Gastroesophageal sphincter (tissue), 4 donors: ENCODE measurements around the gene TBC1D5. TPM values are rescaled to one million over a fixed set of nuclear protein-coding genes. Genes with fewer than 3 reads are reported as not detected.

Experiments used
- ATAC-seq: fragments of 150-250 bp; one replicate; pipeline ENCODE4 v1.9.1; 2016; ENCODE audit warnings: mild to moderate bottlenecking, moderate library complexity
- H3K27ac ChIP-seq, 4 donors: fragments of 200-600 bp; sonication (generic) in 3 of 4; 1 replicate in 3 of 4; 2 replicates in 1 of 4; pipeline ENCODE4 v1.5.1; 2016 to 2019
- H3K27me3 ChIP-seq: fragments of 200-600 bp; sonication (generic); one replicate; pipeline ENCODE4 v1.5.1; 2019
- H3K36me3 ChIP-seq, 2 donors: fragments of 200-600 bp; sonication (generic); one replicate each; pipeline ENCODE4 v1.5.1; 2019; ENCODE audit warnings: control low read depth in 1 of 2
- H3K4me1 ChIP-seq, 3 donors: fragments of 200-600 bp; sonication (generic); 1 replicate in 2 of 3; 2 replicates in 1 of 3; pipeline ENCODE4 v1.5.1; 2016 to 2019; ENCODE audit warnings: control low read depth in 2 of 3
- H3K4me3 ChIP-seq, 2 donors: fragments of 200-600 bp; sonication (generic); one replicate each; pipeline ENCODE4 v1.5.1; 2019; ENCODE audit warnings: mild to moderate bottlenecking in 1 of 2, moderate library complexity in 1 of 2
- H3K9me3 ChIP-seq, 3 donors: fragments of 200-600 bp; sonication (generic); one replicate each; pipeline ENCODE4 v1.5.1; 2017 to 2019; ENCODE audit warnings: control low read depth in 2 of 3
- EP300 ChIP-seq: sonication (generic); formaldehyde crosslinking; IDR thresholded peaks from one replicate; pipeline ENCODE4 v1.6.1; 2017; ENCODE audit warnings: antibody characterized with exemption, mild to moderate bottlenecking
- POLR2A ChIP-seq, 2 donors: fragments of 450-650 bp; IDR thresholded peaks; one replicate each; pipeline ENCODE4 v1.6.1; 2017; ENCODE audit warnings: antibody characterized with exemption in 2 of 2, mild to moderate bottlenecking in 2 of 2, moderate library complexity in 1 of 2
- POLR2AphosphoS5 ChIP-seq: sonication (generic); formaldehyde crosslinking; IDR thresholded peaks from one replicate; pipeline ENCODE4 v1.6.1; 2017; ENCODE audit warnings: antibody characterized with exemption
- WGBS, 2 donors: methylation state at CpG; one replicate each; pipeline ENCODE4 v1.1.5; 2018; ENCODE audit warnings: low coverage in 1 of 2; 5-methylcytosine and 5-hydroxymethylcytosine counted together
- total RNA-seq, 4 donors: library from RNA; depleted of rRNA; stranded (reverse); fragments of >200 nt; gene quantifications; one replicate each; pipeline ENCODE4 v1.1.0, GENCODE V29; 2016
- TF ChIP-seq, protein P1 (sequence below), 4 experiments: fragments of 200-600 bp in 2 of 4; fragments of 450-650 bp in 2 of 4; sonication (generic) in 1 of 4; IDR thresholded peaks; one replicate each; pipeline ENCODE4 v1.5.1; 2017 to 2019; ENCODE audit warnings: antibody characterized with exemption in 4 of 4, mild to moderate bottlenecking in 2 of 4, moderate library complexity in 2 of 4

Gene TBC1D5
- total RNA-seq, 4 donors from 2014 or later, result 59.5 to 66.6 (median 61.6) TPM

DNA sequence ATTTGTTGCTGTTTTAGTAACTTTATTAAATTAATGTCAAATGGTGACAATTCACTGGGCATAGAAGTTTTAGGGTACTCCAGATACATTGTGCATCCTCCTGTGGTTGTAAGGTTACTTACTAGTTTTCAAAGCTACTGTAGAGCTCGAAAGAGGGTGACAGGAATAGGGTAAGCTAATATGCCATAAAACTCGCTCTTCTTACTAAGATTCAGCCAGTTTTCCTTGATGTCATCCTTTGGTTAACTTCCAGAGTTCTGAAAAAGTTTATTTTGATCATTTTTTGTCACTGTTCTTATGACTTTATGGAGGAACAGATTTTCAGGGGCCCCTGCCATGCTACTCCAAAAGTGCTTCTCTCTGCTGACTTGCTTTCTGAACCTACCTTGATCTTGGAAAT is 522.8 kb downstream of the TBC1D5 start:
- H3K4me1 ChIP-seq, result no peaks in the 10 kb centered on the region
- ATAC-seq, result no peak
- TF ChIP-seq POLR2A (IDR thresholded peaks at IDR 0.05) (no peak), EP300 (no peak), POLR2AphosphoS5 (no peak)
- TF ChIP-seq, protein P1, sequence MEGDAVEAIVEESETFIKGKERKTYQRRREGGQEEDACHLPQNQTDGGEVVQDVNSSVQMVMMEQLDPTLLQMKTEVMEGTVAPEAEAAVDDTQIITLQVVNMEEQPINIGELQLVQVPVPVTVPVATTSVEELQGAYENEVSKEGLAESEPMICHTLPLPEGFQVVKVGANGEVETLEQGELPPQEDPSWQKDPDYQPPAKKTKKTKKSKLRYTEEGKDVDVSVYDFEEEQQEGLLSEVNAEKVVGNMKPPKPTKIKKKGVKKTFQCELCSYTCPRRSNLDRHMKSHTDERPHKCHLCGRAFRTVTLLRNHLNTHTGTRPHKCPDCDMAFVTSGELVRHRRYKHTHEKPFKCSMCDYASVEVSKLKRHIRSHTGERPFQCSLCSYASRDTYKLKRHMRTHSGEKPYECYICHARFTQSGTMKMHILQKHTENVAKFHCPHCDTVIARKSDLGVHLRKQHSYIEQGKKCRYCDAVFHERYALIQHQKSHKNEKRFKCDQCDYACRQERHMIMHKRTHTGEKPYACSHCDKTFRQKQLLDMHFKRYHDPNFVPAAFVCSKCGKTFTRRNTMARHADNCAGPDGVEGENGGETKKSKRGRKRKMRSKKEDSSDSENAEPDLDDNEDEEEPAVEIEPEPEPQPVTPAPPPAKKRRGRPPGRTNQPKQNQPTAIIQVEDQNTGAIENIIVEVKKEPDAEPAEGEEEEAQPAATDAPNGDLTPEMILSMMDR (IDR thresholded peaks at IDR 0.05), result no peak
- 100% methylated on average over 2 of the region's 2 CpGs for WGBS, 2 donors
- H3K4me3 ChIP-seq, result no peak overlapping the region
- peaks cover 0 to 4% (median 0%) of the 10 kb centered on the region in 3 donors for H3K9me3 ChIP-seq
- H3K27ac ChIP-seq, result no peak overlapping the region
- H3K27me3 ChIP-seq, result no peaks in the 10 kb centered on the region
- no peaks in the 10 kb centered on the region for H3K36me3 ChIP-seq

DNA sequence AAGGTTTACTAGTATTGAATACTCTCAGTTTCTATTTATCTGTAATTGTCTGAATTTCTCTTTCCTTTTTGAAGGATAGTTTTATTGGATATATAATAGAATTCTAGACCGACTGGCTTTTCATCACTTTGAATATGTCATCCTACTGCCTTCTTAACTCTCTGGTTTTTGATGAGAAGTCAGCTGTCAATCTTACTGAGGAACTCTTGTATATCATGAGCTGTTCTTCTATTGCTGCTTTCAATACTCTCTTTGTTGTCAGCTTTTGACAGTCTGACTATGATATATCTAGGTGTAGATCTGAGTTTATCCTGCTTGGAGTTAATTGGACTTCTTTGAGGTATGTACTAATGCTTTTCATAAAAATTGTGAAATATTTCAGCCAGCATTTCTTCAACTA is 523.8 kb downstream of the TBC1D5 start:
- no peak for ATAC-seq
- WGBS, 2 donors, result 17 to 50% methylated on average over 1 of the region's 1 CpG
- H3K27me3 ChIP-seq, result no peaks in the 10 kb centered on the region
- peaks cover 0 to 4% (median 0%) of the 10 kb centered on the region in 3 donors for H3K9me3 ChIP-seq
- H3K27ac ChIP-seq, result no peak overlapping the region
- H3K4me3 ChIP-seq, result no peak overlapping the region
- no peaks in the 10 kb centered on the region for H3K4me1 ChIP-seq
- H3K36me3 ChIP-seq, result no peaks in the 10 kb centered on the region
- TF ChIP-seq POLR2AphosphoS5 (no peak), EP300 (no peak), POLR2A (IDR thresholded peaks at IDR 0.05) (no peak)
- TF ChIP-seq, protein P1 (IDR thresholded peaks at IDR 0.05), result no peak

DNA sequence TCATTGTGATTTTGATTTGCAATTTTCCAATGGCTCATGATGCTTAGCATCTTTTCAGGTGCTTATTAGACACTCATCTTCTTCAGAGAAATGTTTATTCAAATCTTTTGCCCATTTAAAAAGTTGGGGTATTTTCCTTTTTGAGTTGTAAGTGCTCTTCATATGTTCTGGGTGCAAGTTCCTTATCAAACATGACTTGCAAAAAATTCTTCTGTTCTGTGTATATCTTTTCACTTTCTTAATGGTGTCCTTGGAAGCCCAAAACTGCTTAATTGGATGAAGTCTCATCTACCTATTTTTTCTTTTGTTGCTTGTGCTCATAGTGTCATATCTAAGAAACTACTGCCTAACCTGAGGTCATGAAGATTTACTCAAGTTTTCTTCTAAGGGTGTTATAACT is 524.8 kb downstream of the TBC1D5 start:
- no peak for ATAC-seq
- peaks cover 0 to 7% of the 10 kb centered on the region in 2 donors for H3K36me3 ChIP-seq

DNA sequence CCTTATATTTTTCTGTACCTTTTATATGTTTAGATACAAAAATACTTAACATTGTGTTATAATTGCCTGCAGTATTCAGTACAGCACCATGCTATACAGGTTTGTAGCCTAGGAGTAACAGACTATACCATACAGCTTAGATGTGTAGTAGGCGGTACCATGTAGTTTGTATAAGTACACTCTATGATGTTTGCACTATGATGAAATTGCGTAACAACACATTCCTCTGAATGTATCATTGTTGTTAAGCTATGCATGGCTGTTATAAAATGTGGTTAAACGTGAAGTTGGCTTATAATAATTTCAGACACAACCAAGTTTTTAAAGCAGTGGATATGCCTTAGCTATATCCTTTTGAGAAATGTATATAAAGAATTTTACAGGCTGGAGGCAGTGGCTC is 529.3 kb downstream of the TBC1D5 start:
- 94 to 100% methylated on average over 3 of the region's 3 CpGs for WGBS, 2 donors

More for the DNA sequence above, 524.8 kb downstream of the TBC1D5 start:
- Histone ChIP-seq H3K4me1 (no peaks in the 10 kb centered on the region), H3K27ac (no peak overlapping the region), H3K4me3 (no peak overlapping the region), H3K9me3 (peaks cover 0 to 4% (median 0%) of the 10 kb centered on the region in 3 donors), H3K27me3 (no peaks in the 10 kb centered on the region)
- no peak for TF ChIP-seq EP300
- TF ChIP-seq, protein P1 (IDR thresholded peaks at IDR 0.05), result no peak
- TF ChIP-seq POLR2A (IDR thresholded peaks at IDR 0.05), result no peak
- no peak for TF ChIP-seq POLR2AphosphoS5

DNA sequence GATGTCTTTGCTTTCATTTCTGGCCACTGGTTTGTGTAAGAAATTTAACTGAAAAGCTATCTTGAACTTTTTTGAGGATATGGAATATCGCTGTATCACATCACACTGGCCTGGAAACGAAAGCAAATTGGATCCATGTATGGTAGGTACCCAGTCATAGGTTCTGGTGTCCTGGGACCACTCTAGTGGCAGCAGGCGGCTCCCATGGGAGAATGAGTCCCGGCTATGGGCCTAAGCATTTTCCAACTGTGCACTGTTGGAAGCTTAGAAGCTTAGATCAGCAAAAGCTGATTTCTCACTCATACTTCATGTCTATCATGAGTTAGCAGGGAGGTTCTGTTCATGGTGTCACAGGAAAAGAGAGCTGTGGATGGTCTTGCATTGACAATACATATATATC is 534.5 kb downstream of the TBC1D5 start:
- no peak for ATAC-seq
- Histone ChIP-seq H3K9me3 (peaks cover 0 to under 1% (median 0%) of the 10 kb centered on the region in 3 donors), H3K4me1 (peaks cover 0 to 29% (median 0%) of the 10 kb centered on the region in 3 donors), H3K36me3 (peaks cover 0 to 13% of the 10 kb centered on the region in 2 donors), H3K27ac (no peak overlapping the region), H3K27me3 (no peaks in the 10 kb centered on the region), H3K4me3 (no peak overlapping the region)
- TF ChIP-seq POLR2A (IDR thresholded peaks at IDR 0.05), result no peak
- no peak for TF ChIP-seq POLR2AphosphoS5
- WGBS, 2 donors, result 83 to 96% methylated on average over 2 to 4 of the region's 4 CpGs

More for the DNA sequence above, 529.3 kb downstream of the TBC1D5 start:
- Histone ChIP-seq H3K27me3 (no peaks in the 10 kb centered on the region), H3K9me3 (no peaks in the 10 kb centered on the region), H3K27ac (no peak overlapping the region), H3K36me3 (peaks cover 0 to 16% of the 10 kb centered on the region in 2 donors), H3K4me1 (peaks cover 0 to 2% (median 0%) of the 10 kb centered on the region in 3 donors), H3K4me3 (no peak overlapping the region)
- TF ChIP-seq POLR2AphosphoS5 (no peak), EP300 (no peak), POLR2A (IDR thresholded peaks at IDR 0.05) (no peak)
- TF ChIP-seq, protein P1 (IDR thresholded peaks at IDR 0.05), result no peak
- ATAC-seq, result no peak
